IPS DF 4.7 (cell line): ENCODE data around the gene RFNG.

Experiments
- DNase-seq: peaks from one replicate; pipeline ENCODE4 v3.0.0-alpha.2; 2013; ENCODE audit warnings: low spot score; ENCODE audit errors: extremely low read depth

RFNG gene

GRCh38 chr17:82077617-82078358 lies 26.2 kb upstream of the RFNG start:
- DNase-seq: no peak

GRCh38 chr17:82076785-82077591 lies 25.4 kb upstream of the RFNG start:
- DNase-seq: no peak

GRCh38 chr17:82076018-82076784 lies 24.6 kb upstream of the RFNG start:
- no peak for DNase-seq

GRCh38 chr17:82073446-82073845 lies 21.8 kb upstream of the RFNG start:
- DNase-seq: no peak

- DNase-seq: no peak
Observed at GRCh38 chr17:82072827-82073226, 21.2 kb upstream of the RFNG start.

- no peak for DNase-seq
Observed at GRCh38 chr17:82070611-82071010, 19.0 kb upstream of the RFNG start.

- no peak for DNase-seq
Observed at GRCh38 chr17:82065638-82066303, 14.2 kb upstream of the RFNG start, which contains the start of gene DUS1L. Gene DUS1L (minus strand): TSS chr17:82065804. CDS start chr17:82065059, 745 bp downstream.

GRCh38 chr17:82065193-82065637 lies 13.6 kb upstream of the RFNG start:
- no peak for DNase-seq

- no peak for DNase-seq
Observed at GRCh38 chr17:82064433-82065192, 13.0 kb upstream of the RFNG start.

- no peak for DNase-seq
Observed at GRCh38 chr17:82063424-82064415, 12.1 kb upstream of the RFNG start.

GRCh38 chr17:82062984-82063368 lies 11.4 kb upstream of the RFNG start:
- no peak for DNase-seq

- no peak for DNase-seq
Observed at GRCh38 chr17:82062076-82062983, 10.7 kb upstream of the RFNG start.

GRCh38 chr17:82061047-82061925 lies 9.7 kb upstream of the RFNG start:
- no peak for DNase-seq

GRCh38 chr17:82060614-82061013 lies 9.0 kb upstream of the RFNG start:
- no peak for DNase-seq

- no peak for DNase-seq
Observed at GRCh38 chr17:82060001-82060380, 8.4 kb upstream of the RFNG start.

- DNase-seq: no peak
Observed at GRCh38 chr17:82059272-82060000, 7.8 kb upstream of the RFNG start.

- no peak for DNase-seq
Observed at GRCh38 chr17:82058855-82059249, 7.2 kb upstream of the RFNG start.
